Right hindlimb (tissue), 1 donor: ENCODE measurements around the gene KHNYN.
A peak's percentile ranks its signal among the peaks of the same experiment; 100 is the strongest.
"Not testable (repeated sequence)": the region's sequence is repeated elsewhere in the genome, so short reads cannot be mapped to it uniquely, and the experiment has no call there.

Source experiments
- DNase-seq: peaks from one replicate; pipeline ENCODE4 v3.0.0-alpha.2; 2018

Gene KHNYN

DNA sequence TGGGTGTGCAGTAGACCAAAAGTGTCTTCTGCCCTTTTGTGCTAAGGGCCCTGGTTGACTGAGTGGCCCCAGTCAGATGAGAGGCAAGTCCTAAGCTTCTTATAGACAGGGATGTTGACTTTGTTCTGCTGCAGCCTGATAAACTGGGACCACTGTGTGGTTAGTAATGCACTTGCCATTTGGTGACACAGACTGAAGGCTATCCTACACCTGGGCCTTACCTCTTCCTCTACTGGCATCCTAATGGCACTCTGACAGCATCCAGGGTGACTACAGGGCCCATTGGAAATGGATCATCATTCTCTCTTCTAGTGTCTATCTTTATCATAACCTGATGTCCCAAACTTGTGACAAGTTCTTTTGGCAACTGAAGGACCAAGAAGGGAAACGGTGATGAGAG is 9.5 kb downstream of the KHNYN start:
- DNase-seq, result no peak

DNA sequence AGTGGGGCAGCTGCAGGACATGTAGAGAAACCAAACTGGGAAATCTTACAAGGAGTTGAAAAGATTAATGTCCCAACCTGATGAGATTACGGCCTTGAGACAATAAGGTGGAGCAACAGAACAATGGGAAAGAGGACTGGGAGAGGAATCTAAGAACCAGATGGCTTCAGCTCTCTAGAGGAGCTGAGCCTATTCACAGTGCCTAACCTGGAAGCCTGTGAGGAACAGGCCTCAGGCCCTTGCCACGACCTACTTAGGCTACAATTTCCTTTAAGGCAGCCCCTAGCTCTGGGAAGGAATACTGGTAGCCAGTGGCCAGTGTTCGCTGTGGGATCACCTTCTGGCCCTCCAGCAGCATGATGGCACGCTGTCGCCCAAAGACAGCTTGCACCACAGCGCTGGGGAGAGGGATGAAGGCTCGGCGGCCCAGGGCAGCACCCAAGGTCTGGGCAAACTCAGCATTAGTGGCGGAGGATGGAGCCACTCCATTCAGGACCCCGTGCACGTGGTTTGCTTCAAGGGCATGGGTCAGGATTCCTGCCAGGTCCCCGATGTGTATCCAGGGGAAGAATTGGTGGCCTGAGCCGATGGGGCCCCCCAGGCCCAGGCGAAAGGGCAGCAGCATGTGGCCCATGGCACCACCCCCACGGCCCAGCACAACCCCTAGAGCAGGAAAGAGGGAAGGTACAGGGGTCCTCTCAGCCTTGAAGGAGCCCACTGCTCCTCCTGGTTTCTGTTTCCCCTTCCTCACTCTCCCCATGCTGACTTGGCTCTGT is 10.3 kb downstream of the KHNYN start:
- no peak for DNase-seq

DNA sequence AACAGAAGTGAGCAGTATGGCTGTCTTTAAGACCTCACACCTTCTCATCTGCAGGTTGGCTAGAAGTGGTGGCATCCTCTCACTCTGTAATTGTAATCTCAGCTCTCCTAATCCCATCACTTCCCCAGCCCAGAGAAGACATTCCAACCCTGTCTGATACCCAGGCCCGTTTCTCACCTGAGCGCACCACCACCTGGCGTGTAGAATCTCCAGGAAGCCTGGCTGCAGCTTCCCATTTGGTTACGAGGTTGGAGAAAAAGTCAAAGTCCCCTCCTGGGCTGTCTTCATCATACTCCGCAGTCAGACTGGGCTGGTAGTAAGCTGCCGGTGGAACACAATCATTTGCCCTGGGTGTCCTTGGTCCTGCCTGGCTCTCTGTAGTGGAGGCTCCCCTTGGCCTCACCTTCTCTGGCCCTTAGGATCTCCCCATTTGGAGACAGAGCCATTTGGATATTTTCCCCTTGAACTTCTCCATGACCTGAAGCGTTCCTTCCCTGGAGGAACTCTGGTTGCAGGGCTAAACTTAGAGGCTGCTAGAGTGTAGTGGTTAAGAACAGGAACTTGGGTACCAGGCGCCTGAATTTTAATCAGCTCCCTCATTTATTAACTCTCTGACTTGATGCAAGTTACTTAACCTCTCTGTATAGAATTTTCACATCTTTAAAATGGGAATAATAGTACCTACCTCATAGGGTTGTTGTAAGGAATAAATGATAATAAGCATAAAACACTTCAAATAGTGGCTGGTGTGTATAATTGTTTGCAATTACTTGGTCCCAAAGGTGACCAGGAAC is 11.0 kb downstream of the KHNYN start:
- DNase-seq, result no peak

DNA sequence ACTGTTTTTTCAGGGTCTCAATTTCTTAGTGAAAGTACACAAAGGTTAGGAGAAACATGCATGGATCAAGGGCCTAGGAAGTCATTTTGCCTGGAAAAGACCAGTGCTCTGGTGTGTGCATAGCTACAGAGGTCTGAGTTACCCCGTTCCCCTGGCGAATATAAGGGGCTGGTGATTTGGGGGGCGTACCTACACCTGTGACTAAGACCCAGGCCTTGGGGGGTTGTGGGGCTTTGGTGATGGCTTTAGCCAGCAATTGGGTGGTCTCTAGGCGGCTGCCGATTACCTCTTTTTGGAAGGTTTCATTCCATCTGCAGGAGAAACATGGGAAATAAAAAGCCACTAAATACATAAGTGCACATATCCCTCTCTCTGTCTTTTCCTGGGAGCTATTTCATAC is 11.7 kb downstream of the KHNYN start:
- DNase-seq, result no peak

DNA sequence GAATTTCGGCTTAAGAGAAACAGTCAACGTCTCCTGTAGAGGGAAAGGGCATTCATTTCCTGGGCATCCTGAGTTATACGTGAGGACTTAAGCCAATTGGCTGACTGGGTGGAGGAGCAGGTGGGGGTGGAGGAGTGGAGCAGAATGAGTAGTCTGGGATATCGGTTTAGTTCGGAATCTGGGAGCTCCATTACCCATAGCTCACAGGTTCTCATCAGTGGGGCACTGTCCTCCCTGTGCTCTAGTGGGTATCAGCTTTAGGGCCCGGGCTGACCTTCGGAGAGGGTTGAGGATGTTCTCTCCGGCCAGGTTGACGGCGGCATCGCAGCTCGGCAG is 12.1 kb downstream of the KHNYN start:
- DNase-seq, result no peak

DNA sequence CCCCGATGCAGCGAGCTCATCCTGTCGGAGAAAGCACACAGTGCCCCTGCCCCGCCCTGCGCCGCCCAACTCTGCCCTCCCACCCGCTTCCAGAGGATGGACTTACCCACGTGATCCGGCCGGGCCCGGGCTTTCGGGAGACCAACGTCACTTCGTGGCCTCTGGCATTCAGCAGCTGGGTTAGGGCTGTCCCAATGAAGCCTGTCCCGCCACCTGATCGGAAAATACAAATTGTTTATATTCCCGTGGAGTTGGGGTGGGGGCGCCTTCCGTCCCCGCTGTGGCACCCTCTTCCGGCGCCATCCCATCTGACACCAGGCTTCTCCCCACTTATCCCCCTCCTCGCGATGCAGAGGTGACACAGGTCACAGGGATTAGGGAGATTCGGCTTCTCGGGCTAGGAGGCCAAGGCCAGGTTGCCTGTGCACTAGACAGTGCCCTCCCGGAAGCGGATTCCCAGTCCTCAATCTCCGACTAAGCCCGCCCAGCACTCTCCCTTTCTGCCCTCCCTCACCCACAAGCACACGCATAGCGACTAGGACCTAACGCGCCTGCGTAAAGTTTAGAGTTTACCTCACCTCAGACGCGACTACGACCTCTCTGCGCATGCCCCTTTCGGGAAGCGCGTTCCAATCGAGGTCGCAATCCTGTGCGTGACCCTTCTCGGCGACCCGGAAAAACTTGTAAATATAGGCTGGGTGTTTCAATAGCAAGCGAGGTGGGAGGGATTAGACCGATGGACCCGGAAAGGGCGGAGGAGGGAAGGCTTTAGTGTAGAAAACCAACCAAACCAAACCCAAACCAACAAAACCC is 12.7 kb downstream of the KHNYN start, which contains the start of gene SDR39U1:
Gene SDR39U1 (minus strand): TSS at position 537 of the 813 bp plus-strand sequence. CDS start 7 bp downstream, at position 530.
- peak; percentile 99 for DNase-seq

DNA sequence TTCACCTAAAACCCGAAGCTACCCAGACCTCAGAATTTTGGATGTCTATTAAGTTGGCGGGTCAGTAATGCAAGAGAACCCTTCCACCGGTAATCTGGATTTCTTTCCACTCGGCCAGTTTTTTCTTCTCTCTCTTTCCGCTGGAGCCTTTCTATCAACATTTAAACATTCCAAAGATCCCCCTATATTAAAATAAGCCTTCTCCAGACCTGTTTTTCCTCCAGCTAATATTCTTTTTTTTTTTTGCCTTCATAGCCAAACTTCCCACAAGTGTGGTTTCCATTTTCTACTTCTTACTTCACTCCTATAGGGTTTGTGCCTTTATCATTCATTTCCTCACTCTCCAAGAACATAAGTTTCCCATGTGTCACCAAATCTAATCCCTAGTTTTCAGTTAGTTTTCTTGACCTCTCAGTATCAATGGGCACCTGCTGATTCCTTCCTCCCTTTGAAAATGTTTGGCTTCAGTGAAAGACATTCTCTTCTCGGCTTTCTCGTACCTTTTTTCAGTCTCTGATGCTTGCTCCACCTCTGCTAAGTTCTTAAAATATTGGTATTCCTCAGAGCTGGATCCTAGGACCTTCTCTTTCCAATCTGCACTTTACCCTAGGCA is 13.4 kb downstream of the KHNYN start:
- DNase-seq, result no peak

DNA sequence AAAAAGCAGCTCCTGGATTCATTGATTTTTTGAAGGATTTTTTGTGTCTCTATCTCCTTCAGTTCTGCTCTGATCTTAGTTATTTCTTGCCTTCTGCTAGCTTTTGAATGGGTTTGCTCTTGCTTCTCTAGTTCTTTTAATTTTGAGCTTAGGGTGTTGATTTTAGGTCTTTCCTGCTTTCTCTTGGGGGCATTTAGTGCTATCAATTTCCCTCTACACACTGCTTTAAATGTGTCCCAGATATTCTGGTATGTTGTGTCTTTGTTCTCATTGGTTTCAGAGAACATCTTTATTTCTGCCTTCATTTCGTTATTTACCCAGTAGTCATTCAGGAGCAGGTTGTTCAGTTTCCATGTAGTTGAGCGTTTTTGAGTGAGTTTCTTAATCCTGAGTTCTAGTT is 21.1 kb downstream of the KHNYN start:
- DNase-seq, result not testable (repeated sequence)

DNA sequence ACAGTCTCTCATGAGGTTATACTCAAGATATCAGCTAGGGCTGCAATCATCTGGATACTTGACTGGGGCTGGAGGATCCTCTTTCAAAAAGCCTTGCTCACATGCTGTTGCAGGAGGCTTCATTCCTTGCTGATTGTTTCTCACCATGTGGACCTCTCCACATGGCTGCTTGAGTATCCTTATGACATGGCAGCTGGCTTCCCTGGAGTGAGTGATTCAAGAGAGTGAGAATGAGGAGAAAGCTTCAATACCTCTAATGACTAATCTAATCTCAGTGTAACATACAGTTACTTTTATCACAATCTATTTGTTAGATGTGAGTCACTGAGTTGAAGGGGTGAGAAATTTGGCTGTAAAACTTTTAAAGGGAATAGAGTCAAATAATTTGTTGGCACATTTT is 27.2 kb downstream of the KHNYN start:
- DNase-seq, result no peak

DNA sequence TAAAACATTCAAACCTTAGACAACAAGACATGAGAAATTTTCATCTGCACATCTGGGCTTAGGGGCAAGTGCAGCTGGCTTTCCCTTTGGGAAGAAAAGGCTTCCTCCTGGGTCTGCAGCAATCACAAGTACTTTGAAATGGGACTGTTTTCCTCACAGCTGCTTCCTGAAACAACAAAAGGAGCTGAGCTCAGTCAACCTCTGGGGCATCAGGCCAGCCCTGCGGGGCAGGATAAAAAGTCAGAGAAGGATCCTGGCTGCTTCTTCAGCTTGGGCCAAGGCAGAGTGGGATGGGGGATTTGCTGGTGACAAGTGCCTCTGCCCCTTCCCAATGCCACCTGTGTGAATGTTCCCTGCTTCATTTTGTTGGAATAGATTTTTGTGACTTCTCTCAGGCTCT is 29.0 kb downstream of the KHNYN start:
- no peak for DNase-seq

DNA sequence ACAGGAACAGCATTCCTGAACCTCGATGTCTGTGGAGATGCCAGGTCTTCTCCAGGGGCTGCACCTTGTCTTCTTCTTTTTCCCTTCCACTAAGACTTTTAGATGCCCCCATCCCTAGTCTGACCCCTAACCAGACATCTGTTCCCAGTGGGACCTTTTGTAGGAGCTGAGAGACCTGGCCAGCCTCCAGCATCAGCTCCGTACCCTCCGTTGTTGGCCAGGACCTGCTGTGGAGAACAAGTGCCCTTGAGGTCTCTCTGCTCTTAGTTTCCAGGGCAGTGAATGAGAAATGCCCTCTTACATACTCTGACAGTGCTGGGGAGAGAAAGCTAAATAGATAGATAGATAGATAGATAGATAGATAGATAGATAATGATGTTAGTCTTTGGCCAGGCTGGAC is 29.6 kb downstream of the KHNYN start:
- no peak for DNase-seq

DNA sequence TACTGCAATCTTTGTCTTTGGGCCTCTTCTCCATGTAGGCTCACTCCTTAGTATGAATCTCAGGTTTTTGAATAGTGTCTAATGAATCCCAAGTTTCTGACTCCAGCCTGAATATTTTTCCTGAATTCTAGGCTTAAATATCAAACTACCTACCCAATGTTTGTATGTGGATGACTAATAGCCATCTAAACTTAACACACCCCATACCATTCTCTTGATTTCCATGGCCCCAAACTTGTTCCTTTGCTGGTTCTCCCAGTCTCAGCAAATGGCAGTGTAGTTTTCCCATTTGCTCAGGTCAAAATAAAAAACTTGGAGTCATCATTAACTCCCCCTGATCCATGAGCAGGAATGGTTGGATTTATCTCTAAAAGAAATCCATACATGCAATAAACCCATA is 31.6 kb downstream of the KHNYN start:
- DNase-seq, result no peak

DNA sequence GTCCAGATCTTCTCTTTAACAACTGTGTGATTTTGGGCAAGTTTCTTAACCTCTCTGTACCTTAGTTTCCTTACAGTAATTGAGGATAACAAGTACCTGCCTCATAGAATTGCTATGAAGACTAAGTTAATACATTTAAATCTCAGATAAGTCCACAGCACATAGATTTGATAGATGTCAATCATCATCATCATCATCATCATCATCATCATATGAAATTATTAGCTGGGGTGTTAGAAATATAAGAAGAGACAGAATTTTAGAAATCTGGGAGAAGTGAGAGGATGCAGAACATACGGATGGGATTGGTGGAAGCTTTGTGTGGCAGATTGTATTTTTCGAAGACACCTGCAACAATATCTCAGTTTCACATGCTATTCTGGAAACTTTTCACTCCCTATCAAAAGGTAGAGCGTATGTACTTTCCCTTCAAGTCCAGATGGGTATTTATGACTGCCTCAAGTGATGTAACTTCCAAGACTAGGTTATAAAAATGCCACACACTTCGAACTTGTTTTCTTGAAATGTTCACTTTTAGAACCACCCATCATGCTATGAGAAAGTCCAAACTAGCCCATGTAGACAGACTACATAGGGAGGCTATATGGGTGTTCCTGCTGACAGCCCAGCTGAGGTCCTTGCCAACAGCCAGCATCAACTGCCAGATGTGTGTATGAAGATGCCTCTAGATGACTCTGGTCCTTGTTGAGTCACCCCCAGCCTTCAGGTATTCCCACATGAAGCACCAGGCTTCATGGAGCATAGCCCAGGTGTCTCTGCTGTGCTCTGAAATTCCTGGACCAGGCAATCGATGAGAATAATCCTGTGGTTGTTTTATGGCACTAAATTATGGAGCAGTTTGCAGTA is 33.5 kb downstream of the KHNYN start:
- no peak for DNase-seq

DNA sequence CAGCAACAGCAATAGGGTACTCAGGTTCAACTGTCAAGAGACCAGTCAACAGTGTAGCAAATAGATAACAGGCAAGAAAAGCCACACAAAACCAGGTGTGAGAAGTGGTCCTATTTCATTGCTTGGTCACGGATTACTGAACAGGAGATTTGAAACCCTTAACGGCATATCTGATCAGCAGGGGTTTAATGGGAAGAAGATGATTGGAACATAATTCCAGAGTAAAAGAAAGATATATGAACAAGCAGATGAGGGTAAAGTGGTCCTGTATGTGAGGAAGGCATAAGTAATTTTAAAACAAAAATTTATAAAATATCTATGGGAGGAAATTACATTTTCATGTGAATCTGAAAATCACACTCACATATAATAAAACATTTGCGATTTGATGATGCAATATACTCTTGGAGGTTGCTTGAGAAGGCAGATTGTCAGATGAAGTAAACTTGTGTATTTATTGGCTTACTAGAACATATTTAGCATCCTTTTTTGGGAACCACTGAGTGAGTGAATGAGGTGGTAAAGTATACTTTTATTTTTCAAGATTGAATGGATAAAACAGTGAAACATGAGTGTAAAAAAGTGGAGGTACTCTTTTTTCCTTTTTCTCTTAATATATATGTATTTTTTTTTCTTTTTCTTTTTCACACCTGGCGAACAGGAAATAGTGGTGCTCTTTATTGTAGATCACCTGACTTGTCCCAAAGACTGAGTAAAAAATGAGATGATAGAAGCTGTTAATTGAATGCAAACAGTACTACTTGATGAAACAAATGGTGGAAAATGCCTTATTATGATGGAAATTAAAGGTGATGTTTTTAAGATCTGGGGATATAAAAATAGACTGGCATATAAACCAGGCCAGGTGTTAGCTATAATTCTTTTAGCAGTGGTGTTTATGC is 34.4 kb downstream of the KHNYN start:
- DNase-seq, result no peak

DNA sequence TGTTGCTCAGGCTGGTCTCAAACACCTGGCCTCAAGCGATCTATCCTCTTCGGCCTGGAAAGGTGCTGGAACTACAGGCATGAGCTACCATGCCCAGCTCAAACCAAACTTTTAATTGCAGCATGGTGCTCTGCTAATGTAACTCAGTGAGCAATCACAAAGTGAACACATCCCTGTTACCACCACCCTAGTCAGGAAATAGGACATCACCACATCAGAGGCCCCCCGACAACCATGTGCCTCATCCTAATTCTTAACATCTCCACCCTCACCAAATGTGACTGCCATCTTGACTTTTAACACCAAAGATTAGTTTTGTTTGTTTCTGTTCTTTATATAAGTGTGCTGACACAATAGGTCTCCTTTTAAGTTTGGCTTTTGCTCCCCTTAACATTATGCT is 35.6 kb downstream of the KHNYN start:
- DNase-seq, result no peak

DNA sequence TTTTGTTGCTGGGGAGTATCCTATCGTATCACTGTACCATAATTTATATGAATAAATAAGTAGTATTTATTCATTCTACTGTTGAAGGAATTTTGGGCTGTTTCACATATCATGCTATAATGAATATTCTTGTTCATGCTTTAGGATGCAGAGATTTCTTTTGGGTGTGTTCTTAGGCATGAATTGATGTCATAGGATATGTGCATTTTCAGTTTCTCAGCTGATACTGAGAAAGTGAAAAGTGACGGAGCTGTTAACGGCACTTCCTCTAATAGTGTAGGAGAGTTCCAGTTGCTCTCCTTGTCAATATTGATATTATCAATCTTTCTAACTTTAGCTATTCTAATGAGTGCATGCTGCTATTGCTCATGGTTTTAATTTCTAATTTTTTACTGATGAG is 36.1 kb downstream of the KHNYN start:
- DNase-seq, result no peak

DNA sequence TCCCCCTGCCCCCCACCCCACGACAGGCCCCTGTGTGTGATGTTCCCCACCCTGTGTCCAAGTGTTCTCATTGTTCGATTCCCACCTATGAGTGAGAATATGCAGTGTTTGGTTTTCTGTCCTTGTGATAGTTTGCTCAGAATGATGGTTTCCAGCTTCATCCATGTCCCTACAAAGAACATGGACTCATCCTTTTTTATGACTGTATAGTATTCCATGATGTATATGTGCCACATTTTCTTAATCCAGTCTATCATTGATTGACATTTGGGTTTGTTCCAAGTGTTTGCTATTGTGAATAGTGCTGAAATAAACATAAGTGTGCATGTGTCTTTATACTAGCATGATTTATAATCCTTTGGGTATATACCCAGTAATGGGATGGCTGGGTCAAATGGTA is 40.7 kb downstream of the KHNYN start:
- DNase-seq, result not testable (repeated sequence)

DNA sequence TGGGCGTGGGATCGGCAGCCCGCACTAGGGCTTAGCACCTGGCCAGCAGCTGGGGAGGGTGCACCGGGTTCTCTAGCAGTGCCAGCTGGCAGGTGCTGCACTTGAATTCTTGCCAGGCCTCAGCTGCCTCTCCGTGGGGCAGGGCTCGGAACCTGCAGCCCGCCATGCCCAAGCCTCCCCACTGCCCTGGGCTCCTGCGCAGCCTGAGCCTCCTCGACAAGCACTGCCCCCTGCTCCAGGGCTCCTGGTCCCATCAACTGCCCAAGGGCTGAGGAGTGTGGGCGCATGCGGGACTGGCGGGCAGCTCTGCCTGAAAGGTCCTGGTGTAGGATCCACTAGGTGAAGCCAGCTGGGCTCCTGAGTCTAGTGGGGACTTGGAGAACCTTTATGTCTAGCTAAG is 43.5 kb downstream of the KHNYN start:
- DNase-seq, result no peak

DNA sequence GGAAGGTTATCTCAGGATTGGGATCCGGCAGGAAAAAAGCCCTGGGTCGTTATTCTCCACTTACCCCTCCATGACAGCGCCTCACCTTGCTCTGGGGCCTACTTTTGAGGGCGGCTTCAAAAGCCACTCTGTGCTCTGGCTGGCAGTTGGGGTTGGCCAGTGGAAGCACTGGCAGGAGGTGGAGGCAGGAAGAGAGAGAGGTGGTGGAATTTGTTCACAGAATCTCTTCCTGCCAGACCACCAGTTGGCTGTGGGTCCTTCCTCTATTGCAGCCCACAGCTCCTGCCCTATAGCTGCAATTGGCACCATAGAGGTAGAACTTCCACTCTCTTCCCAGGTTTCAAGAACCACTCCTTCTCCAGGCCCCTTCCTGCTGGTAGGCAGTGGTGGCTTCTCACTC is 45.5 kb downstream of the KHNYN start:
- DNase-seq, result no peak

DNA sequence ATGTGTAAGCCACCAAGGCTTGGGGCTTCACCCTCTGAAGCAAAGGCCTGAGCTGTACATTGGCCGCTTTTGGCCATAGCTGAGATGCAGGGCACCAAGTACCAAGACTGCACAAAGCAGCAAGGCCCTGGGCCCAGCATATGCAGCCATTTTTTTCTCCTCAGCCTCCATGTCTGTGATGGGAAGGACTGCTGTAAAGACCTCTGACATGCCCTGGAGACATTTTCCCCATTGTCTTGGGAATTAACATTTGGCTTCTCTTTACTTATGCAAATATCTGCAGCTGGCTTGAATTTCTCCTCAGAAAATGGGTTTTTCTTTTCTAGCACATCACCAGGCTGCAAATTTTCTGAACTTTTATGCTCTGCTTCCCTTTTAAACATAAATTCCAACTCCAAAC is 50.2 kb downstream of the KHNYN start:
- not testable (repeated sequence) for DNase-seq
